Right renal pelvis (tissue), 4 donors: ENCODE results near the gene S1PR4. TPM values are rescaled to one million over a fixed set of nuclear protein-coding genes. Genes with fewer than 3 reads are reported as not detected.

Source experiments
- DNase-seq, 4 donors: peaks; one replicate each; pipeline ENCODE4 v3.0.0-alpha.2; 2013; ENCODE audit warnings: low read depth in 4 of 4, low spot score in 3 of 4, missing footprints in 1 of 4
- polyA plus RNA-seq, 4 donors: library from polyadenylated mRNA; unstranded; fragments of 120-200 nt; gene quantifications; one replicate each; pipeline ENCODE4 v1.2.1, GENCODE V29; 2013; ENCODE audit not compliant: insufficient read length in 4 of 4

The S1PR4 gene, protein sequence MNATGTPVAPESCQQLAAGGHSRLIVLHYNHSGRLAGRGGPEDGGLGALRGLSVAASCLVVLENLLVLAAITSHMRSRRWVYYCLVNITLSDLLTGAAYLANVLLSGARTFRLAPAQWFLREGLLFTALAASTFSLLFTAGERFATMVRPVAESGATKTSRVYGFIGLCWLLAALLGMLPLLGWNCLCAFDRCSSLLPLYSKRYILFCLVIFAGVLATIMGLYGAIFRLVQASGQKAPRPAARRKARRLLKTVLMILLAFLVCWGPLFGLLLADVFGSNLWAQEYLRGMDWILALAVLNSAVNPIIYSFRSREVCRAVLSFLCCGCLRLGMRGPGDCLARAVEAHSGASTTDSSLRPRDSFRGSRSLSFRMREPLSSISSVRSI
- under 1 TPM; 0.17 to 0.60 (median 0.31) TPM for polyA plus RNA-seq

GRCh38 chr19:3178377-3178972 is at the start of gene S1PR4:
TSS of gene S1PR4 (plus strand) at chr19:3178769. CDS start at chr19:3178793, 24 bp downstream.
- no peak for DNase-seq

DNA sequence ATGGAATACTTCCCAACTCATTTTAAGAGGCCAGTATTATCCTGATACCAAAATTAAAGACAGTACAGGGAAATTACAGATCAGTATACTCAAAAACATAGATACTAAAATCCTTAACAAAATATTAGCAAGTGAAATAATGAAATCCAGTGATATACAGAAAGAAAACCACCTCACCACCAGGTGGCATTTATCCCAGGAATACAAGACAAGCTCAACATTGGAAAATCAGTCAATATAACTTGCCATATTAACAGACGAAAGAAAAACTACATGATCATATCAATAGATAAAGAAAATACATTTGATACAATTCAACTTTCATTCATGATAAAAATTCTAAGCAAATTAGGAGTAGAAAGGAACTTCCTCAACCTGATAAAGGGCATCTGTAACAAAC is 49.5 kb upstream of the S1PR4 start:
- no peak for DNase-seq

DNA sequence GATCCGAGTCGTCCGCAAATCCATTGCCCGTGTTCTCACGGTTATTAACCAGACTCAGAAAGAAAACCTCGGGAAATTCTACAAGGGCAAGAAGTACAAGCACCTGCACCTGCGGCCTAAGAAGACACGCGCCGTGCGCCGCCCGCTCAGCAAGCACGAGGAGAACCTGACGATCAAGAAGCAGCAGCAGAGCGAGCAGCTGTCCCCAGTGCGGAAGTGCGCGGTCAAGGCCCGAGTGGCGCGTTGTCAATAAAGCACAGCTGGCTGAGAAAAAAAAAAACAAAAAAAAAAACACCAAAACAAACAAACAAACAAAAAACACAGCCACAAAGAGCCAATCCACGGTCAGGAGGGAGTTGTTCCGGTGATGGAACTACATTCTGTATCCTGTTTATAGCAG is 47.4 kb upstream of the S1PR4 start:
- DNase-seq = no peak

DNA sequence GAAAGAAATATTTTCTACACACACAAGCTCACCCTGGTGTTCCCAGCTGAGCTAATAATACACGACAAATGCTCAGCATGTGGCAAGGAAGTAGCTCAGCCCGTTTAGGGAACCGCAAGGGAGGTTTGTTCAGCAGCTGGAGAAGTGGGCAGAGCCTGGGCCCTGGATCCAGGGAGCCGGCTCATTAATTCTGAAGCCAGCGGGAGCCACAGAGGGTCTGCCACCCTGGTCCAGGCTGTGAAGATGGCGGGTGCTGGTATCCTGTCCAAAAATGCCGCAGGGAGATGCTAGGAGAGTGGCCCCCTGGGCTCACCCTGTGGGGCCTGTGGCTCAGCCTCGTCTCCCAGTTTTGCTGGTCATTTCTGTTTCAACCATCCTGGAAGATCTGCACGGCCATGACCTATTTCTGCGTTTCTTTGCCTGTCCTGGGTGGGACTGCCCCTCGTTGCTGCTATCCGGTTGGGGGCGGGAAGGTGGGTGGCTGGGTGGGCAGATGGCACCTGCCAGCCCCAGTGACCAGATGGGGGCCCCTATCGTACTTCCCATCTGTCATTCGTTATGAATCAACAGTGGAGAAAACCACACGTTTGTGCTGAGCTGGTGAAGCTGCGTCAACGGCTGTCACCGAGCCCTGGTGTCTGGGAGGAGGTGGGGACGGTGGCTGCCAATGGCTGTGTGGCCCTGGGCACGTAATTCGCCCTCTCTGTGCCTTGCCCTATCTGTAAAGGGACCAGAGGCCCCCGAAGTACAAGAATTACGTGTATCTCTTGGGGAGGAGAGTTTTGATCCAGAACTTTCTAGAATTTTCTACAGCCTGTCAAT is 45.4 kb upstream of the S1PR4 start:
- no peak for DNase-seq

DNA sequence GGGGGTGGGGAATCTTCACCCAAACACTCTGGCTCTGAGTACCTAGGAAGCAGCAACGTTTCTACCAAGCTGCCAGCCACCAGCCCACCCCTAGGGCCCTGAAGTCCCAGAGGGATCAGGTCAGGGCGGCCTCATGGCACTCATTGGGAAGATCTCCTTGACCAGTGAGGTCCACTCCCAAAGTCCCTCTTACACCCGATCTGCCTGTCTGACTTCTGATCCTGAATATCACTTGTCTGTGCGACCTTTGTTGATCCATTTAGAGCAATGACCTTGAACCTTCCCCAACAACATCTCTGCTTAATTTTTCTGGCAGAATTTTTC is 44.8 kb upstream of the S1PR4 start:
- no peak for DNase-seq

DNA sequence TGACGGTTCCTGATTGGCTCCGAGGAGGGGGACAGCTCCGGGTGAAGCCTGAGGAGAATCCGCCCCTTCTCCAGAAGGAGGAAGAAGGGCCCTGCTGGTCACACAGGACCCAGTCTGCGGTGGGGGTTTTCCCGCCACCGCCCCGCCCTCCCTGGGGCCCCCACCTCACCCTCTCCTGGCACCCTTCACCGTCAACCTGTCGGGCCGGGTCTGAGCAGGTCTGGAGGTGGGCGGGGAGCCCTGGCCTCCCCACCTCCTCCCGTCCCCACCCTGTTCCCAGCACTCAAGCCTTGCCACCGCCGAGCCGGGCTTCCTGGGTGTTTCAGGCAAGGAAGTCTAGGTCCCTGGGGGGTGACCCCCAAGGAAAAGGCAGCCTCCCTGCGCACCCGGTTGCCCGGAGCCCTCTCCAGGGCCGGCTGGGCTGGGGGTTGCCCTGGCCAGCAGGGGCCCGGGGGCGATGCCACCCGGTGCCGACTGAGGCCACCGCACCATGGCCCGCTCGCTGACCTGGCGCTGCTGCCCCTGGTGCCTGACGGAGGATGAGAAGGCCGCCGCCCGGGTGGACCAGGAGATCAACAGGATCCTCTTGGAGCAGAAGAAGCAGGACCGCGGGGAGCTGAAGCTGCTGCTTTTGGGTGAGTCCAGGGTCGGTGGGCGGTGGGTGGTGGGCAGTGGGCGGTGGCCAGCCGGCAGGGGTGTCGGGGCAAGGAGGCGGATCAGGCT is 42.4 kb upstream of the S1PR4 start, which contains the start of gene GNA15:
GNA15 (plus strand) TSS at position 73 of the 723 bp plus-strand sequence; CDS start at position 491, 418 bp downstream.
- no peak for DNase-seq

DNA sequence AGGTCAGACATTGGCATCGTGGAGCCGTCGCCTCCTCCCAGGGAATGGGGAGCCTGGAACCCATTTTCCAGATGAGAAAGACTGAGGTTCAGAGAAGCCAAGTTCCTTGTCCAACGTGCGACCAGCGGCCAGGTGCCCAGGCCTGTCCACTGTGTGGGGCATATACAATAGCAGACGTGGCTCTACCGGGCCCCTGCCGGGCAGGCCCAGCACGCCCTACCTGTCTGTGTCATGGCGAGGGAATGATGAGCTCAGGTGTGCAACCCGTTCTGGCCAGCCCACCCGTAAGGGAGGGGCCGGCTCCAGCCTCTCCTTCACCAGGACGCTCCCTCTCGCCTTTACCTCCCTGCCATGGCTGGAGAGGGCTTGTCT is 41.9 kb upstream of the S1PR4 start:
- DNase-seq = no peak

DNA sequence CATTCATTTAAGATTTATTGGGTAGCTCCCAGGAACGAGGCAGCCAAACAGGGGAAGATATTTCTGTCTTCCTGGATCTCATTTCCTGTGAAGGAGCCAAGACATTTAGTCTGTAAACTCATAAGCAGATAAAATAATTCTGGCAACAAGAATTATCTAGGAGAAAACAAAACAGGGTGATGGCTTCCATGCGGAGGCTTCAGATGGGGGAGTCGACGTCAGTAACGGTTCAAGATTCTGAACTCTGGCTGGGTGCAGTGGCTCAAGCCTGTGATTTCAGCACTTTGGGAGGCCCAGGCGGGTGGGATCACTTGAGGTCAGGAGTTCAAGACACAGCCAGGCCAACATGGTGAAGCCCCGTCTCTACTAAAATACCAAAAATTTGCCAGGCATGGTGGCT is 41.5 kb upstream of the S1PR4 start:
- no peak for DNase-seq

GRCh38 chr19:3138268-3138667 is 40.3 kb upstream of the S1PR4 start:
- no peak for DNase-seq

DNA sequence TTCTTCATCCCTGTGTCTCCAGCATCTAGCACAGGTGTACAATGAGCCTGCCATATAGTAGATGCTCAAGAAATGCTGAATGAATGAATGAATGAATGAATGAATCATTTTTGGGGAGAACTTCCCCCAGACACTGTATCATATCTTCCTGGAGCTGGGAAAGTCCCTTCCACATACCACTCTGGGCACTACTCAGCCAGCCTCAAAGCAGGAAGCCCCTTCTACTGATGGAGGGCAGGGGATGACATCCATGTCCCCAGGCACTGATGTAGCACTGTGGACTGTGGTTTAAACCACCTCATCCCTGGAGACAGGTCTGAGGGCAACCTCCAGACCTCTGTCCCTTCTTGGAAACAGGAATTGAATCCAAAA is 37.9 kb upstream of the S1PR4 start:
- DNase-seq = no peak

DNA sequence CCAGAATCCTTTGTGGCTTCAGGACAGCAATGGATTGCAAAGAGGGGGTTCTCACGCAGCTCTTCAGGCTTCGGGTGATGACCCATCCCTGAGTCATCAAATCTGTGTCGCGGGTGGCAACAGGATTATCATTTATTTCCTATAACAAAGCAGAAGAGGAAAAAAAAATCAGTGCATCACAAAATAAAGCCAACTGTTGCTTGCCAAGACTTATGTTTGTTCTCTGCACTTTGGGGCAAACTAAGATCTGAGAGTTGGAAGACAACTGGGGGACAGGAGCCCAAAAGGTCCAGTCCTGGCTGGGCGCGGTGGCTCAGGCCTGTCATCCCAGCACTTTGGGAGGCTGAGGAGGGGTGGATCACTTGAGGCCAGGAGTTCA is 36.3 kb upstream of the S1PR4 start:
- no peak for DNase-seq

DNA sequence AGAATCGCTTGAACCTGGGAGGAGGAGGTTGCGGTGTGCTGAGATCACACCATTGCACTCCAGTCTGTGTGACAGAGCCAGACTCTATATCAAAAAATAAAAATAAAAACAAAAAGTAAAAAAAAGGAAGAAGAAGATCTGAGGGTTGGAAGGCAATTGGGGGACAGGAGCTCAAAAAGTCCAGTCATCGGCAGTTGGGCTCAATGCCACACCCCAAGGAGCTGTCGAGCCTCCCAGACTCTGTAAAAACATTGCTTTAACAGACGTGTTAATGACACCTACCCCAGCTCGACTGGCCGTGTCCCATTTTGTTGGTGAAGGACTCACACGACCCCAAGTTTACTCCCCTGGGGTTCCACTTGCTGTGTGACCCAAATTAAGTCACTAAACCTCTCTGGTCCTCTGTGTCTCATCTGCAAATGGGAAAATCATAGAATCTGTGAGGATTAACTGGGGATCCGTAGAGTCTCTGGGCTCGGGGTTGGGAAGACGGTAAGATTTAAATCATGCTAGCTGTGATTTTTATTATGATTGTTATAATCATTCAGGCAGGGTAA is 35.7 kb upstream of the S1PR4 start:
- DNase-seq = no peak

GRCh38 chr19:3145909-3146676 is 32.5 kb upstream of the S1PR4 start:
- DNase-seq = no peak

- no peak for DNase-seq
Measured at GRCh38 chr19:3146677-3147100, 31.9 kb upstream of the S1PR4 start.

DNA sequence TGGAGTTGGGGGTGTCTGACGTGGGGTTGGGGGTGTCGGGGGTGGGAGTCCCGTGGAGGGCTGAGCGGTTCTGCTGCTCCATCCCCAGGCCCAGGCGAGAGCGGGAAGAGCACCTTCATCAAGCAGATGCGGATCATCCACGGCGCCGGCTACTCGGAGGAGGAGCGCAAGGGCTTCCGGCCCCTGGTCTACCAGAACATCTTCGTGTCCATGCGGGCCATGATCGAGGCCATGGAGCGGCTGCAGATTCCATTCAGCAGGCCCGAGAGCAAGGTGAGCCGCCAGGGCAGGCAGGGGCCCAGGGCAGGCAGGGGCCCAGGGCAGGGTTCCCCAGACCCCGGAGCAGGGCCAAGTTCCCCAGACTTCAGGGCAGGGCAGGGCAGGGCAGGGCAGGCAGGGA is 30.1 kb upstream of the S1PR4 start:
- no peak for DNase-seq

DNA sequence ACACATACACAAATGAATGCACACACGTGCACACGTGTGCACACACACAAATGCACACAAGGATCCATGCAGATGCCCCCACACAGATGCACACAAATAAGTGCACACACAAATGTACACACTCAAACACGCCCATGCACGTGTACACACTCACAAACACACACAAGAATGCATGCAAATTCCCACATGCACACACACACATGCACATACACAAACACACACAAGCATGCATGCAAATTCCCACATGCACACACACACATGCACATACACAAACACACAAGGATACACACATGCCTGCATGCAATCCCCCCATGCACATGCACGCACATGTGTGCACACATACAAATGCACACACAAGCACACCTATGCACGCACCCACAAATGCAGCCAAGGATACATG is 29.5 kb upstream of the S1PR4 start:
- no peak for DNase-seq

- DNase-seq = no peak
Measured at GRCh38 chr19:3149526-3150505, 28.8 kb upstream of the S1PR4 start.

GRCh38 chr19:3150739-3151329 is 27.7 kb upstream of the S1PR4 start:
- no peak for DNase-seq
